ENCODE data around the gene ATAT1. TPM values are rescaled to one million over a fixed set of nuclear protein-coding genes. Genes with fewer than 3 reads are reported as not detected.

ATAT1 gene
- total and polyA plus RNA-seq, 9 of the 15 experiments (the other 6 are each of a cell fraction or from before 2014, with no cell fraction given), result 0.65 to 5.8 (median 1.6) TPM

- no peak for TF ChIP-seq ZNF76 (CRISPR knock-in tag; IDR thresholded peaks at IDR 0.05; ENCODE audit: borderline replicate concordance)
- no peak for TF ChIP-seq ZC3H8 (IDR thresholded peaks at IDR 0.05)
- no peak for TF ChIP-seq DDX20 (tag; IDR thresholded peaks at IDR 0.05; ENCODE audit: low read depth)
- TF ChIP-seq HNRNPLL (IDR thresholded peaks at IDR 0.05; ENCODE audit: low read depth, low read length, poor library complexity, severe bottlenecking), result no peak
- TF ChIP-seq TOE1 (IDR thresholded peaks at IDR 0.05; ENCODE audit: borderline replicate concordance), result no peak
- TF ChIP-seq TOE1 (CRISPR knock-in tag; IDR thresholded peaks at IDR 0.05; ENCODE audit: borderline replicate concordance, low read depth), result no peak
- no peak for TF ChIP-seq ZNF23 (CRISPR knock-in tag; IDR thresholded peaks at IDR 0.05)
- no peak for TF ChIP-seq PTBP1 (IDR thresholded peaks at IDR 0.05; ENCODE audit: low read depth, low read length)
- no peak for TF ChIP-seq BRF2 (IDR thresholded peaks at IDR 0.05; ENCODE audit: borderline replicate concordance, insufficient read depth, insufficient read length)
- no peak for TF ChIP-seq PREB (CRISPR knock-in tag; IDR thresholded peaks at IDR 0.05)
- TF ChIP-seq AFF4 (CRISPR knock-in tag; IDR thresholded peaks at IDR 0.05), result no peak
- TF ChIP-seq FOXJ3 (CRISPR knock-in tag; IDR thresholded peaks at IDR 0.05), result no peak
- no peak for TF ChIP-seq HMGXB4 (CRISPR knock-in tag; IDR thresholded peaks at IDR 0.05)
- TF ChIP-seq PYGO2 (tag; IDR thresholded peaks at IDR 0.05), result no peak
- no peak for TF ChIP-seq ZNF354B (CRISPR knock-in tag; IDR thresholded peaks at IDR 0.05)
- no peak for TF ChIP-seq POLR3A (IDR thresholded peaks at IDR 0.05; ENCODE audit: borderline replicate concordance, extremely low read depth, insufficient read depth, insufficient read length)
- no peak for TF ChIP-seq FOXO4 (CRISPR knock-in tag; IDR thresholded peaks at IDR 0.05)
- TF ChIP-seq BHLHE40 (IDR thresholded peaks at IDR 0.05; ENCODE audit: low read length), result no peak
Measured at GRCh38 chr6:30626484-30627366, at the start of gene ATAT1 (continued).

All from K562 (cell line).